Activated gamma-delta T cell (primary cell): ENCODE measurements around the gene EGFR.

Source experiments
- DNase-seq: peaks from one replicate; lab custom pipeline; 2025; lab: John Stamatoyannopoulos, UW

EGFR gene

GRCh38 chr7:55171157-55171556 is 152.3 kb downstream of the EGFR start:
- no peak for DNase-seq

- DNase-seq: no peak
Observed at GRCh38 chr7:55172161-55172560, 153.3 kb downstream of the EGFR start.

GRCh38 chr7:55172881-55173609 is 154.2 kb downstream of the EGFR start:
- no peak for DNase-seq

- DNase-seq: no peak
Observed at GRCh38 chr7:55173671-55174070, 154.9 kb downstream of the EGFR start.

GRCh38 chr7:55174456-55174855 is 155.6 kb downstream of the EGFR start:
- no peak for DNase-seq

GRCh38 chr7:55174856-55175255 is 156.0 kb downstream of the EGFR start:
- DNase-seq: no peak

GRCh38 chr7:55177068-55177530 is 158.3 kb downstream of the EGFR start:
- no peak for DNase-seq

- DNase-seq: no peak
Observed at GRCh38 chr7:55177589-55178261, 158.9 kb downstream of the EGFR start.

- no peak for DNase-seq
Observed at GRCh38 chr7:55178292-55178862, 159.6 kb downstream of the EGFR start.

- no peak for DNase-seq
Observed at GRCh38 chr7:55178863-55179773, 160.3 kb downstream of the EGFR start.

GRCh38 chr7:55179931-55180682 is 161.3 kb downstream of the EGFR start:
- no peak for DNase-seq

GRCh38 chr7:55180963-55181542 is 162.2 kb downstream of the EGFR start:
- no peak for DNase-seq

GRCh38 chr7:55181762-55182161 is 162.9 kb downstream of the EGFR start:
- DNase-seq: no peak

GRCh38 chr7:55183897-55184296 is 165.1 kb downstream of the EGFR start:
- no peak for DNase-seq

- no peak for DNase-seq
Observed at GRCh38 chr7:55185321-55185802, 166.5 kb downstream of the EGFR start.

GRCh38 chr7:55185941-55186609 is 167.3 kb downstream of the EGFR start:
- no peak for DNase-seq

GRCh38 chr7:55187701-55188491 is 169.1 kb downstream of the EGFR start:
- DNase-seq: no peak

GRCh38 chr7:55188590-55189138 is 169.8 kb downstream of the EGFR start:
- DNase-seq: no peak

GRCh38 chr7:55189146-55189766 is 170.4 kb downstream of the EGFR start:
- no peak for DNase-seq
